GM18505 (cell line): ENCODE results near the gene PRICKLE1.

Source experiments
- ATAC-seq: cut with Tn5 transposase; IDR thresholded peaks from one replicate; pipeline ENCODE4 v1.9.1; 2021; ENCODE audit not compliant: unreplicated experiment
- POLR2A ChIP-seq: IDR thresholded peaks from 4 replicates; pipeline ENCODE4 v1.6.1; 2011; ENCODE audit warnings: borderline replicate concordance; ENCODE audit not compliant: insufficient read depth, insufficient read length; ENCODE audit errors: extremely low read depth

Gene PRICKLE1

DNA sequence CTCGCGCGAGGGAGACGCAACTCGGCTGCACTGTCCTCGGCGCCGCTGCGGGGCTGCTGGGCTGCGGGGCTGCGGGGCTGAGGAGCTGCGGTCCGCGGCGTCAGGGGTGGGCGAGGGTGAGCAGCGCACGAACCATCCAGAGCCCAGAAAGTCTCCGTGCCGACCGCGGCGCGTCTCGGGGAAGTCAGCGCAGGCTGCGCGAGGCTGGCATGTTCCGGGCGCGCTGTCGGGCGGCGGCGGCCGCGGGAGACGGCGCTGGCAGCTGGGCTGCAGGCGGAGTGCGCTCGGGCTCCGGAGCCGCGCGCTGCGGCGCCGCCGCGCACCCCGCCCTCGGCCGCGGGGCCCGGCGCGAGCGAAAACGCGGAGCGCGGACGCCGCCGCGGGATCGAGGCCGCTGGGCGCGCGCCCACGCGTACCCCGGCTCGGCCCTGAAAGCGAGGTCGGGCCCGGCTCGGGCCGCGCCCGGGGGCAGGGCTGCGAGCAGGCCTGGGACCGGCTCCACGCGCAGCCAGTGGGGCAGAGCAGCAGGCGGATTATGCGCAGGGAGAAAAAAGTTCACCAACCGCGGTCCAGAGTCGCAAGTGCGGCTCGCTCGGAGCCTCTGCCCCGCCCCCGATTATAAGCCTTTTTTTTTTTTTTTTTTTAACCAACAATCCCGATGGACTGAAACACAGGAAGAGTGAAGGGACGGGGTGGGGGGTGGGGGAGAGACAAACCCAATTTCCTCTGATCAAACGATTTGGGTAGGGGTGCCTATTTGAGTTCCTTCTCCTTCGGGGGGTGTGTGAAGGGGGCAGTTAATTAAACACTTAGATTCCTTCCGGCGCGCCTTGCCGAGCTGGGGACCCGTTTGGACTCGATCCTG, at the start of gene PRICKLE1:
PRICKLE1 (minus strand) TSS at position 282 of the 865 bp plus-strand sequence. CDS start 117,230 bp downstream, outside the sequence.
- ATAC-seq, result peak; percentile 71
- no peak for TF ChIP-seq POLR2A

DNA sequence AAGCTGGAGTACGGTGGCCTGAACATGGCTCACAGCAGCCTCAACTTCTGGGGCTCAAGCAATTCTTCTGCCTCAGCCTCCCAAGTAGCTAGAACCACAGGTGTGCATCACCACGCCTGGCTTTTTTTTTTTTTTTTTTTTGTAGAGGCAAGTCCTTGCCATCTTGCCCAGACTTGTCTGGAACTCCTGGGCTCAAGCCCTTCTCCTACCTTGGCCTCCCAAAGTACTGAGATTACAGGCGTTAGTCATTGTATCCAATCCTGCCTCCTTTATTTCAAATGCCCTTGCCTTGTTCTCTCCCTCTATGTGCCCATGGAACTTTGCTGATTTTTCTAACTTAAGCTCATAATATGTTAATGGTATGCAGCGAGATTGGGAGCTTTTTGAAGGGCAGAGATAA, 49.2 kb upstream of the PRICKLE1 start:
- ATAC-seq, result no peak
- TF ChIP-seq POLR2A, result no peak

DNA sequence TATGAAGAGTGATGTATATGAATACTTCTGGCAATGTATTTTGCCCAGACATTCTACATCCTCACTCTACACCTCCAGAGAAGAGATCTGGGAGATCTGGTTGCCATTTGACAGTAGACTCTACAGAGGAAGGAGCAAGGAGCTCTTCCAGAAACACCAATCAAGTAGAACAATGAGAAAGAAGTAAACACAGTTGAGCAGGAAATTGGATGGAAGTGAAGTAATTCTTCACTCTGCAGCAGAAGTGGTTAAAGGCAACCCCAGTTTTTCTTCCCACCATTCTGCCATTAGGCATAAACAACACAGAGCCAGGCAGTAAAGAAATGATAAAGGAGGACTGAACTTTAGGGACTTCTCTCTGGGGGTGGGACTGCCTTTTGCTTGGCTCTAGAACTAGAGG, 48.5 kb upstream of the PRICKLE1 start:
- no peak for ATAC-seq
- TF ChIP-seq POLR2A, result no peak

DNA sequence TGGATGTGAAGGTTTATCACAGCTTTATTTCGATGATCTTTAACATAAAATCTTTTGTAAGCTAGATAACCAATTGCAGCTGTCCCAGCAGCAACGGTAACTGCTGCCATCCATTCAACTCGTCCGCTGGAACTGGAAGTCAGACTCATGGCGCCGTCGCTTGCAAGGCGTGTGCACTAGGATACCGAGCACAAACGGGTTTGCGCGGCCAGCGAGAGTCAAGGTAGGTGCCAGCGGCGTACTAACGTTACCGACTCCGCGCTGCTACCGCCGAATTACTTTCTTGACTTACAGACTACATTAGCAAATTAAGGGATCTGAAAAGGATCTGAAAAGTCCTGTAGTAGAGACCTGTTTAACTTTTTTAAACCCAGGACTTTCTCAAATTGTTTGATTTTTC, 47.4 kb upstream of the PRICKLE1 start:
- TF ChIP-seq POLR2A, result no peak
- no peak for ATAC-seq

DNA sequence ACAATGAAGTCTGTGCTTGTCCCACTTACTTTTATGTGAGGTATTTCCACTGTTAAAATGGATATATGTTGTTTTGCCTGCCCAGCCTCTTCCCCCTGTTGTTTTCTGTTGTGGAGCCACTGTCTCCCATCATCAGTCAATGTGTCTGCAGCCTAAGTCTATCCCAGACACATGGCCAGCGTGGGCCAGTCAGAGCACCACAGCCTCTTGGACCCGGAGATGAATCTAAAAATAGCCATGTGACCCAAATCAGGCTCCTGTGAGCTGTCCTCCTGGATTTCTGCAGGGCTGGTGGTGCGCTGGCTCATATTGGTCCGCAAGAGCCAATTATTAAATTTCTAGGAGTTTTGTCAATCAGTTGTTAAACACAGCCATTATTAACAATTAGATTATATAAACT, 44.0 kb upstream of the PRICKLE1 start:
- no peak for TF ChIP-seq POLR2A
- no peak for ATAC-seq

DNA sequence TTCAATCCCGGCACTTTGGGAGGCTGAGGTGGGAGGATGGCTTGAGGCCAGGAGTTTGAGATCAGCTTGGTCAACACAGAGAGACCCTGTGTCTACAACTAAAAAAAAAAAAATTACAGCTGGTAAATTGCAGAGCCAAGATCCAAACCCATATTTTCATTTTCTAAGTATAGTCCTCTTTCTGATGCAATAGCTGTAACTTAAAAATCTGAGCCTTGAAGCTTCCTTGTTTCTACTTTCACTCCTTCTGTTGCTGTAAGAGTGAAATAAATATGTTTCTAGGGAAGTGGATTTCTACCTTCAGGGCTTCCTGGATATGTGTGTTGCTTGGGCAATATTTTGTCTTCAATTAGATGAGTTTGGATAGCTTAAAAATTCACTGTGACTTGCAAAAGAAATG, 42.0 kb upstream of the PRICKLE1 start:
- TF ChIP-seq POLR2A, result no peak
- no peak for ATAC-seq

DNA sequence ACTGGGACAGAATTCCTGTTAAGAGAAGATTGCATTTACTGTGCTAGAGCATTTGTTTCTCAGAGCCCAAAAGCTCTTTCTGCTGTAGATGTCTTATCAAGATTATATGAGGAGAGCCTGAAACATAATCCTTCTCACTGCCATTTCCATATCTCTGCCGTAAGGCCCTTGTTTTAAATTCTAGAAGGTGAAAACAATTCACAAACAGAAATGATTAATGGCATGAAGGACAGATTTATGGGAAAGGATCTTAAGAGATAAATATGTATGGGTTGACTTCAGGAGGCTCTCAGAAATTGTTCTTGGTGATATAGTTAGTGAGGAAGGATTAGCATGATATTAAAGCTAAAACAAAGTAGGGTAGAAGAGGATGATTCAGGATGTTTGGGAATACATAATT, 40.8 kb upstream of the PRICKLE1 start:
- no peak for ATAC-seq
- no peak for TF ChIP-seq POLR2A

DNA sequence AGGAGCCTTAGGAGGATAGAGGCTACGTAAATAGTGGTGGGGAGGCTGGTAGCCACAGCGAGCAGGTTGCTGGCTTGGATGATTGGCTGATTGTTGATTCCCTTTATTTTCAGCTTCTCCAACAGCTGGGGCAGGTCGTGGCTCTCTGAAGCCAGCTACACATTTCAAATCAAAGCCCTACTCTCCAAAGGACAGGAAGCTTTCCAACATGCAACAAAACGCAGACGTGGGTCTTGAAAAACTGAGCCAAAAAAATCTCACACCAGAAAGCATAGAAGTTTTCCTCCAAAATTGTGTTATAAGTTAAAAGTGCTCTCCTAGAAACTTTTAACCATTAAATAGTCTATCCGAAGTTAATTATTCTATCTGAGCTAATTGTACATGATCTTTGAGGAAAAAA, 37.6 kb upstream of the PRICKLE1 start:
- TF ChIP-seq POLR2A, result no peak
- ATAC-seq, result no peak

DNA sequence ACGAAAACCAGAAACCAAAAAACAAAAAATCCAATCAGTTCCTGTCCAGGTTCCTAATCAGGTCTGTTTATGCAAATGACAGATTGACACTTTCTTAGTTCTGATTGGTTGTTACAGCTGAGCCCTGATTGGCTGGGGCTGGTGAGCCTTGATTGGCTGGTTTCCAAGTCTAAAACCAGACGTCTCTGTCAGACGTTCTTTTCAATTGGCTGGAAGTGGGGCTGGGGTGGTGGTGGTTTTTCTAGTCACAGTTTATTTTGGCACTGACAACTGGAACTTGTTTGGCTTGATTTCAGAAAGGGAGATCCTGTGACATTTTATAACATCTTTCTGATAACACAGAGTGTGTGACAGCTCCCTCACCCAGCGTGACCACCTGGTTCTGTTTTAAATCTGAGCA, 36.1 kb upstream of the PRICKLE1 start:
- ATAC-seq, result no peak
- TF ChIP-seq POLR2A, result no peak

DNA sequence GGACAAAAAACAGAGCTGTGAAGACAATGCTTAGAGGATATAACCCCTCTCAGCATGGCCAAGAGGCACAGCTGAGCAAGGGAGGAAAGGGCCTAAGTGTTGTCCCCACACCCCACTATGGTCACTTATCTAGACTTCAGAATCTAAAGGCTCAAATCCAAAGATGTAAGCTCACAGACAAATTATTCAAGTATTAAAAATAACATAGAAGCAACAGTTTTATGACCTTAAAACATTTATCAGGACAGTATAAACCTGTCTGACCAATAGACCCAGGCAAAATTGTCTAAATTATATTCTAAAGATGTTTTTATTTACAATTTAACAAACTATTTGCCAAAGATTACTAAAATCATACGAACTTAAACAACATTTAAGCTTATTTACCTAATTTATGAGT, 28.1 kb upstream of the PRICKLE1 start:
- ATAC-seq, result no peak
- no peak for TF ChIP-seq POLR2A

DNA sequence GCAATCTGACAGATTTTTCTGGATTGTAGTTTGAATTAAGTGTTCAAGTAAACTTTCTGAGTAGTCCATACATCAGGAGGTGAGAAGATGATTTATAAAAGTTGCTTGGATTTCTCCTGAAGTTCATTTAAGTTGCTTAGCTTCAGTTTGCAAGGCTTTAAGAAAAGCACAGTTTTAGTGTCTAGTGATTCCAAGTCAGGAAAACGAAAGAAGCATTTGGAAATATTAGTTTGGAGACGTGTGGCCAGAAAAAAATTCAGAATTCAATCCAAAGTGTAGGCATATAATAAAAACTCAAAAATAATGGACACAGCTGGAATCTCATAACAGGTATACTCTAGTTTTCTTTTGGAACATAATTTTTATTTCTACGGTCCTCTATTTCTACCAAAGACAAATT, 25.5 kb upstream of the PRICKLE1 start:
- no peak for TF ChIP-seq POLR2A
- ATAC-seq, result no peak

DNA sequence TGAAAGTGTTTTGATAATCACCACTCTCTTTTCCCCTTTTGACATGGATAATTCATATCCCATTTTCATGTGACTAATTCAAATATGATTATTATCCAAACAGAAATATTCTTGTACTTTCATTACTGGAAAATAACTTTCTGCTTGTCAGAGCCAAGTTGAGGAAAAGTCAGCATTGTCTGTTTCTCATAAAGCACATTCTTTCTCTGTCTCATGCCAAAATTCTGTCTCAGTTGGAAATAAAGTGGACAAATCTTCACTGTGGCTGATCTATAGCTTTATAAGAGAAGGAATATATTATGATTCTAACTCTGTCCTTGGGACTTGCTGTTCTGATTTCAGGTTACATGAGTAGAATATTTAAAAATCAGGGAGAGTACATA, 22.7 kb upstream of the PRICKLE1 start:
- TF ChIP-seq POLR2A, result no peak
- no peak for ATAC-seq

DNA sequence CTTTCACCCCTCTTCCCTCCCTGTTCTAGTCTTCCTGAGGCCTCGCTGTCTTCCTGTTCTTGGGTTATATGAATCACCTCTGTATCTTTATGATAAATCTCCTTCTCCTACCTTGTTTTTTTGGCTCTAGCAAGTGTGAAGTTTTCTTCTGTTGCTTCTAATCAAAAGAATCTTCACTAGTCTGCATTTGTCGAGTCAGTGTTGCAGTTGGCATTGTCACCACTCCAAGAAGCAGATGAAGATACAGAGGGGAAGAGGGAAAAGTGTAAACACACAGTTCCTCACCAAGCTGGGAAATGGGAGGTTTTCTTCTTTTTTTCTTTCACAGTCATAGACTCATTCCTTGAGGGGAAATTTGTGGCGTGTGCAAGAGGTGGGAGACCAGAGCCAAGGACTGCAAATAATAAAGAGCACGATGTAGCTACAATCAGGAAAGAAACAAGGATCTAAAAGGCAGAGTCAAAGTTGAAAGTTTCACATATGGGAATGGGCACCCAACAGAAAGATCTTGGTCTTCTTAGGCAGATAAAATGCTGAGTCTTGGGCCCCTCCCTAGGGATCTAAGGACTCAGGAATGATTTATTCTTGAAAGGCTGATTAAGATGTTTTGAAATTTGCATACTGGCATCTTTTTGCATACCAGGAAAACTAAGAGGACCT, 22.2 kb upstream of the PRICKLE1 start:
- no peak for TF ChIP-seq POLR2A
- no peak for ATAC-seq

DNA sequence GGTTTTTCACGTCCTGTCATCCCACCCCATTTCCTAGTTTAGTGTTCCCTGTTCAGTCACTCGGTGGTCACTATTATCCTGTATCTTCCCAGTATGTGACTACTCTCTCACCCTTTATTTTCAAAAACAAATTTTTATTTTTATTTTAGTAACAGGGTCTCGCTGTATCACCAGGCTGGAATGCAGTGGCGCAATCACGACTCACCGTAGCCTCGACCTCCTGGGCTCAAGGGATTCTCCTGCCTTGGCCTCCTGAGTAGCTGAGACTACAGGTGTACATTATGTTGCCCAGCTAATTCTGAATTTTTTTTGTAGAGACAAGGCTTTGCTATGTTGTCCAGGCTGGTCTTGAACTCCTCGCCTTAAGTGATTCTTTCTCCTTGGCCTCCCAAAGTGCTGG, 20.1 kb upstream of the PRICKLE1 start:
- TF ChIP-seq POLR2A, result no peak
- no peak for ATAC-seq

DNA sequence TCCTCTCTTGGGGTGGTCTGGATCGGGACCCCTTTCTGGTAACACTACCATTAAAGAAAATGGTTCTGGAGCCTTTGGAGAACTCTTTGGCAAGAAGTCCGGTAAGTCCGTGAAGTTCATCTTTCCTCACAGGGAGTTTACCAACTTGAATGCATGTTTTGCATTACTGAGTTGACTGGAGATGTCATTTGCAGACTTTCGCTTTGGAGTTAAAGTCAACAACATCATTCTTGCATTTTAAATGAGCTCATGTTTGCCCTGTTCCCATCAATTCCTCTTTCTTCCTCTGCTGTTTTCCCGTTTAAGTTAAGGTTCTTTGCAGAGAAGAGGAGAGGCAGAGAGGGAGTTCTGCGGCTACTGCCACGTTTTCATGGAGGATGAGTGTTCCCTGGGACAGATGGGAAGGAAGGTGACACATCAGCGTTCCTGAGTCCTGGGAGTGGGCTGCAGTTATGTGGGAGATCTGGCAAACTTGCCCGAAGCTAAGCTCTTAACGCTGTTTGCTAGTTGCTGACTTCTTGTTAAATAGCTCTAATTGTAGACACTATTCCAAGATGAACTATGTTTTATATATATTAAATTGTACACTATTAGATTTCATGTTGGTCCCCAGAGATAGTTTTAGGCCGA, 18.8 kb upstream of the PRICKLE1 start:
- ATAC-seq, result no peak
- TF ChIP-seq POLR2A, result no peak

DNA sequence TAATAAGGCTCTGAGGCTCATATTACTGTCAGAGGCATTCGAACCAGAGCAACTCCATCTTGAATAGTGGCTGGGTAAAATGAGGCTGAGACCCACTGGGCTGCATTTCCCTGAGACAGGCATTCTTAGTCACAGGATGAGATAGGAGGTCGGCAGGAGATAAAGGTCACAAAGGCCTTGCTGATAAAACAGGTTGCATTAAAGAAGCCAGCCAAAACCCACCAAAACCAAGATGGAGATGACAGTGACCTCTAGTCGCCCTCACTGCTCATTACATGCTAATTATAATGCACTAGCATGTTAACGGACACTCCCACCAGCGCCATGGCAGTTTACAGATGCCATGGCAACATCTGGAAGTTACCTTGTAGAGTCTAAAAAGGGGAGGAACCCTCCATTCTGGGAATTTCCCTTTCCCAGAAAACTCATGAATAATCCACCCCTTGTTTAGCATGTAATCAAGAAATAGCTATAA, 18.1 kb upstream of the PRICKLE1 start:
- no peak for ATAC-seq

More for the DNA sequence above, 18.1 kb upstream of the PRICKLE1 start:
- TF ChIP-seq POLR2A, result no peak
